ENCODE results near the gene FLAD1.
A peak's percentile ranks its signal among the peaks of the same experiment; 100 is the strongest.
"Not testable (repeated sequence)": the region's sequence is repeated elsewhere in the genome, so short reads cannot be mapped to it uniquely, and the experiment has no call there.

Gene FLAD1

DNA sequence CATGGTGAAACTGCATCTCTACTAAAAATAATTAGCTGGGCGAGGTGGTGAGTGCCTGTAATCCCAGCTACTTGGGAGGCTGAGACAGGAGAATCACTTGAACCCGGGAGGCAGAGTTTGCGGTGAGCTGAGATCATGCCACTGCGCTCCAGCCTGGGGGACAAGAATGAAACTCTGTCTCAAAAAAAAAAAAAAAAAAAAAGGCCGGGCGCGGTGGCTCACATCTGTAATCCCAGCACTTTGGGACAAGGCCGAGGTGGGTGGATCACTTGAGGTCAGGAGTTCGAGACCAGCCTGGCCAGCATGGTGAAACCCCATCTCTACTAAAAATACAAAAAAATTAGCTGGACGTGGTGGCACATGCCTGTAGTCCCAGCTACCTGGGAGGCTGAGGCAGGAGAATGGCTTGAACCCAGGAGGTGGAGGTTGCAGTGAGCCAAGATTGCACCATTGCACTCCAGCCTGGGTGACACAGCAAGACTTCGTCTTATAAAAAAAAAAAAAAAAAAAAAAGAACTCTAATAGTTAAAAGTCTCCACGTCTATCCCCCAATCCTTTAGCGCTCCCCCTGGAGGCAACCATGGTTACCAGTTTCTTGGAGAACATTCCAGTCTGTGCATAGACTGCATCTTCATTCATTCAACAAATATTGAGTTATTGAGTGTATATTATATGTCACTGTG, 12.3 kb downstream of the FLAD1 start:
- H3K4me2 ChIP-seq (ENCODE audit: low read length); H3K27ac ChIP-seq (ENCODE audit: low read length): not testable (repeated sequence)
- H3K4me1 ChIP-seq (ENCODE audit: low read length), result peaks cover 28% of the 10 kb centered on the region

GRCh38 chr1:154996966-154997701, 14.0 kb downstream of the FLAD1 start:
- H3K27me3 ChIP-seq (ENCODE audit: low read depth, low read length), result no peaks in the 10 kb centered on the region
- H3K27ac ChIP-seq (ENCODE audit: low read length), result no peak overlapping the region
- peak overlapping the region; percentile 13 for H3K4me2 ChIP-seq (ENCODE audit: low read length)
- no peak overlapping the region for H2AFZ ChIP-seq (ENCODE audit: low read depth, low read length)
- no peaks in the 10 kb centered on the region for H4K20me1 ChIP-seq (ENCODE audit: insufficient read depth, low read length)
- H3K4me1 ChIP-seq (ENCODE audit: low read length), result peaks cover 28% of the 10 kb centered on the region
- no peak overlapping the region for H3K9ac ChIP-seq (ENCODE audit: low read length)
- H3K79me2 ChIP-seq (ENCODE audit: low read length), result no peaks in the 10 kb centered on the region
- TF ChIP-seq EZH2phosphoT487 (IDR thresholded peaks at IDR 0.05; ENCODE audit: low read depth), result no peak
- TF ChIP-seq, protein P1, sequence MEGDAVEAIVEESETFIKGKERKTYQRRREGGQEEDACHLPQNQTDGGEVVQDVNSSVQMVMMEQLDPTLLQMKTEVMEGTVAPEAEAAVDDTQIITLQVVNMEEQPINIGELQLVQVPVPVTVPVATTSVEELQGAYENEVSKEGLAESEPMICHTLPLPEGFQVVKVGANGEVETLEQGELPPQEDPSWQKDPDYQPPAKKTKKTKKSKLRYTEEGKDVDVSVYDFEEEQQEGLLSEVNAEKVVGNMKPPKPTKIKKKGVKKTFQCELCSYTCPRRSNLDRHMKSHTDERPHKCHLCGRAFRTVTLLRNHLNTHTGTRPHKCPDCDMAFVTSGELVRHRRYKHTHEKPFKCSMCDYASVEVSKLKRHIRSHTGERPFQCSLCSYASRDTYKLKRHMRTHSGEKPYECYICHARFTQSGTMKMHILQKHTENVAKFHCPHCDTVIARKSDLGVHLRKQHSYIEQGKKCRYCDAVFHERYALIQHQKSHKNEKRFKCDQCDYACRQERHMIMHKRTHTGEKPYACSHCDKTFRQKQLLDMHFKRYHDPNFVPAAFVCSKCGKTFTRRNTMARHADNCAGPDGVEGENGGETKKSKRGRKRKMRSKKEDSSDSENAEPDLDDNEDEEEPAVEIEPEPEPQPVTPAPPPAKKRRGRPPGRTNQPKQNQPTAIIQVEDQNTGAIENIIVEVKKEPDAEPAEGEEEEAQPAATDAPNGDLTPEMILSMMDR (IDR thresholded peaks at IDR 0.05; ENCODE audit: low read depth, low read length), result no peak
- no peaks in the 10 kb centered on the region for H3K36me3 ChIP-seq (replicated peaks; ENCODE audit: low read depth, low read length)
- H3K9me3 ChIP-seq (ENCODE audit: insufficient read depth, low read length), result no peaks in the 10 kb centered on the region
- no peak overlapping the region for H3K4me3 ChIP-seq (ENCODE audit: low read length)

More for the DNA sequence above, 12.3 kb downstream of the FLAD1 start:
- H2AFZ ChIP-seq (ENCODE audit: low read depth, low read length); H3K27me3 ChIP-seq (ENCODE audit: low read depth, low read length); H3K79me2 ChIP-seq (ENCODE audit: low read length); H3K9ac ChIP-seq (ENCODE audit: low read length); H3K9me3 ChIP-seq (ENCODE audit: insufficient read depth, low read length); H4K20me1 ChIP-seq (ENCODE audit: insufficient read depth, low read length); H3K36me3 ChIP-seq (replicated peaks; ENCODE audit: low read depth, low read length); H3K4me3 ChIP-seq (ENCODE audit: low read length): not testable (repeated sequence)
- TF ChIP-seq, protein P1 (IDR thresholded peaks at IDR 0.05; ENCODE audit: low read depth, low read length), result peak; percentile 34

GRCh38 chr1:154998201-154998780, 15.1 kb downstream of the FLAD1 start:
- H3K4me3 ChIP-seq (ENCODE audit: low read length), result peak overlapping the region; percentile 84
- peak overlapping the region; percentile 89; the same call in 1 of the 2 replicates for H3K9ac ChIP-seq (ENCODE audit: low read length)
- H3K36me3 ChIP-seq (replicated peaks; ENCODE audit: low read depth, low read length), result no peaks in the 10 kb centered on the region
- peak overlapping the region; percentile 82 for H3K4me2 ChIP-seq (ENCODE audit: low read length)
- peaks cover 28% of the 10 kb centered on the region for H3K4me1 ChIP-seq (ENCODE audit: low read length)
- TF ChIP-seq, protein P1 (IDR thresholded peaks at IDR 0.05; ENCODE audit: low read depth, low read length), result peak; percentile 54
- TF ChIP-seq EZH2phosphoT487 (IDR thresholded peaks at IDR 0.05; ENCODE audit: low read depth), result no peak
- H4K20me1 ChIP-seq (ENCODE audit: insufficient read depth, low read length), result no peaks in the 10 kb centered on the region
- H3K9me3 ChIP-seq (ENCODE audit: insufficient read depth, low read length), result no peaks in the 10 kb centered on the region
- H2AFZ ChIP-seq (ENCODE audit: low read depth, low read length), result no peak overlapping the region
- H3K27me3 ChIP-seq (ENCODE audit: low read depth, low read length), result no peaks in the 10 kb centered on the region
- peaks cover 7% of the 10 kb centered on the region for H3K79me2 ChIP-seq (ENCODE audit: low read length)
- peak overlapping the region; percentile 95 for H3K27ac ChIP-seq (ENCODE audit: low read length)
